ENCODE data around the gene HEATR1. TPM values are rescaled to one million over a fixed set of nuclear protein-coding genes. Genes with fewer than 3 reads are reported as not detected.
"Not testable (repeated sequence)": the region's sequence is repeated elsewhere in the genome, so short reads cannot be mapped to it uniquely, and the experiment has no call there.

Gene HEATR1
- total RNA-seq, 2 donors from 2014 or later, result 11.9 to 25.7 TPM

DNA sequence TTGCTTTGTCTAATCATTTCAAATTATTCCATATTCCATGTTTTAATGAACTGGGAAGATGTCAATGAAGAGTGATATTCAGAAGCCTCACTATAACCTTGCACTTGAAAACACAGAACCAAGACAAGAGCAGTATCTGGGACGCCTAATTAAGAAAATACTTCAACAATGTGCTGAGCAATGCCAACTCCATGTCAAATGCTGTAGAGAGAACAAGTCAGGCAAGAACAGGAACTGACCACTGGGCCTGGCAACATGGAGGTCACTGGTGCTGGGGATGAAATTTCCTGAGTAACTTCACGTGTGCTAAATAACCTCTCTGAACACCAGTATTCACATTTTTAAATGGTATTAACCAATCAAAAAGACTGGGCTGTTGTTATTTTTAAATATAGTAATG lies 22.8 kb downstream of the HEATR1 start:
- peaks cover 9 to 40% of the 10 kb centered on the region in 2 donors for H3K36me3 ChIP-seq (replicated peaks in 1 of 2; ENCODE audit: insufficient read depth in 1 of 2, low read depth in 2 of 2)
- H3K27ac ChIP-seq, result no peak overlapping the region
- ATAC-seq (no peak), DNase-seq (no peak)
- H3K4me3 ChIP-seq, result no peak overlapping the region
- intact Hi-C loops (cut with DNase I), result no loop called here
- no peaks in the 10 kb centered on the region for H3K4me1 ChIP-seq
- no peaks in the 10 kb centered on the region for H3K27me3 ChIP-seq
- TF ChIP-seq POLR2A (IDR thresholded peaks at IDR 0.05) (no peak), CTCF (IDR thresholded peaks at IDR 0.05) (no peak)
- 80 to 92% methylated on average over 2 of the region's 2 CpGs for WGBS, 2 donors
- no peaks in the 10 kb centered on the region for H3K9me3 ChIP-seq

DNA sequence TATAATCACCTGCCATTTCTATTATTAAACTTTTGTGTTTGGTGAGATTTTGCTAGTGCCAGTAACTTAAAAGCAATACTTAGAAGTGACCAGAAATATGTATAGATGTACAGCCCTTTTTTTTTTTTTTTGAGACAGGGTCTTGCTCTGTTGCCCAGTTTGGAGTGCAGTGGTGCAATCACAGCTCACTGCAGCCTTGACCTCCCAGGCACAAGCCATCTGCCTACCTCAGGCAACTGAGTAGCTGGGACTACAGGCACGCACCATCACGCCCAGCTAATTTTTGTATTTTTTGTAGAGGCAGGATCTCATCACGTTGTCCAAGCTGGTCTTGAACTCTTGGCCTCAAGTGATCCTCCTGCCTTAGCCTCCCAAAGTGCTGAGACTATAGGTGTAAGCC lies 23.9 kb downstream of the HEATR1 start:
- H3K9me3 ChIP-seq; ATAC-seq; H3K27me3 ChIP-seq; intact Hi-C loops (cut with DNase I); H3K27ac ChIP-seq; H3K4me1 ChIP-seq; H3K4me3 ChIP-seq; DNase-seq: not testable (repeated sequence)
- peaks cover 5 to 45% of the 10 kb centered on the region in 2 donors for H3K36me3 ChIP-seq (replicated peaks in 1 of 2; ENCODE audit: insufficient read depth in 1 of 2, low read depth in 2 of 2)
- 97 to 100% methylated on average over 3 of the region's 3 CpGs for WGBS, 2 donors

- Histone ChIP-seq H3K4me3 (no peak overlapping the region), H3K27me3 (no peaks in the 10 kb centered on the region), H3K4me1 (no peaks in the 10 kb centered on the region), H3K36me3 (replicated peaks in 1 of 2; ENCODE audit: insufficient read depth in 1 of 2, low read depth in 2 of 2) (peaks cover 0 to 34% of the 10 kb centered on the region in 2 donors), H3K27ac (no peak overlapping the region), H3K9me3 (no peaks in the 10 kb centered on the region)
- 71 to 84% methylated on average over 3 of the region's 3 CpGs for WGBS, 2 donors
- ATAC-seq, result no peak
- intact Hi-C loops (cut with DNase I), result no loop called here
- no peak for DNase-seq
- TF ChIP-seq CTCF (IDR thresholded peaks at IDR 0.05), result no peak
- no peak for TF ChIP-seq POLR2A (IDR thresholded peaks at IDR 0.05)
These were observed 25.7 kb downstream of the HEATR1 start for GRCh38 chr1:236578661-236579060.

DNA sequence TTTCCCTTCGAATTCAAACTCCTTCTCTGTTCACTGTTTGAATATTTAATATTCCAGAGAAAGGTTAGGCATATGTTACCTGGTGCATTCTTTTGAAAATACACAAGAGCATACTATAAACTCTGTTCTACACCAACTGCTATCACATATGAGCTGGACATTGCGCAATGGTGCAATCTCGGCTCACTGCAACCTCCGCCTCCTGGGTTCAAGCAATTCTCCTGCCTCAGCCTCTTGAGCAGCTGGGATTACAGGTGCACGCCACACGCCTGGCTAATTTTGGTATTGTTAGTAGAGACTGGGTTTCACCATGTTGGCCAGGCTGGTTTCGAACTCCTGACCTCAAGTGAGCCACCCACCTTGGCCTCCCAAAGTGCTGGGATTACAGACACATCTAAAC lies 27.3 kb downstream of the HEATR1 start:
- H3K9me3 ChIP-seq; DNase-seq; H3K4me1 ChIP-seq; H3K27ac ChIP-seq; intact Hi-C loops (cut with DNase I); ATAC-seq; H3K4me3 ChIP-seq; H3K27me3 ChIP-seq: not testable (repeated sequence)
- peaks cover 5 to 34% of the 10 kb centered on the region in 2 donors for H3K36me3 ChIP-seq (replicated peaks in 1 of 2; ENCODE audit: insufficient read depth in 1 of 2, low read depth in 2 of 2)
- 82 to 85% methylated on average over 7 of the region's 7 CpGs for WGBS, 2 donors

DNA sequence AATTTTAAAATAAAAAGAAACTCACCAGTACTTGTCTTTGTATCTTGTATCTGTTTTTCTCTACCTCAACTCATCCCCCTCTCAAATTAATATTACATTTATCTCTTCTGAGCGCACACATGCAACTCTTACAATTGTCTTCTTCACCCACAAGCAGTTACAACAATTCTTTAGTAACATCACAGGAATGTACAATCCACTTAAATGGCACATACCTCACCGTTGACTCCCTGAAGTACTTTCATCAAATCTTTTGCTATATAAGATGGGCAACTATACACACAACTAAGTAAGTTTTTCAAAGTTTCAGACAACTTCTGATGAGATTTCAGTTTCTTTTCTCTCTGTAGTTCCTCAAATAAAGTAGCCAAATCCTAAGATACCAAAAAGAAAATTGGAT lies 28.3 kb downstream of the HEATR1 start:
- H3K27me3 ChIP-seq, result no peaks in the 10 kb centered on the region
- TF ChIP-seq POLR2A (IDR thresholded peaks at IDR 0.05) (no peak), CTCF (IDR thresholded peaks at IDR 0.05) (no peak)

DNA sequence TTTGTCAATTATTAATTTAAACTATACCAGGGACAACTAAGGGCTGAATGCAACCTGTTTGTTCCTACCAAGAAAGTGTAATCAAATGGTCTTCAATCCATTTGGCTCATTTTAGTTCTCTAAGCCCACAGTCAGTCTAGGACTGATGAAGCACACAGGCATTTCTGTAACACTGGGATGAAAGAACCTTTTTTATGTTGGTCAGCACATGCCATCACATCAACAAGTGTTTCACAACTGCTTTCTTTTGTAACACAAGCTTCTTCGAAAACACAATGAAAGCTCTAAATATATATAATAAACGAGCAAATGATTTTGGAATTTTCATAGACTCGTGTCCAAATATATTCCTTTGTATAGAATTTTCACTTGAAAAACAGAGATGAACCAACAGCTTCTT lies 28.8 kb downstream of the HEATR1 start:
- peaks cover 12 to 36% of the 10 kb centered on the region in 2 donors for H3K36me3 ChIP-seq (replicated peaks in 1 of 2; ENCODE audit: insufficient read depth in 1 of 2, low read depth in 2 of 2)
- no peaks in the 10 kb centered on the region for H3K9me3 ChIP-seq
- no peak overlapping the region for H3K27ac ChIP-seq
- intact Hi-C loops (cut with DNase I), result no loop called here
- no peaks in the 10 kb centered on the region for H3K27me3 ChIP-seq
- TF ChIP-seq CTCF (IDR thresholded peaks at IDR 0.05) (no peak), POLR2A (IDR thresholded peaks at IDR 0.05) (no peak)
- no peak overlapping the region for H3K4me3 ChIP-seq
- DNase-seq (no peak), ATAC-seq (no peak)
- 83 to 85% methylated on average over 3 of the region's 3 CpGs for WGBS, 2 donors
- no peaks in the 10 kb centered on the region for H3K4me1 ChIP-seq

More for the DNA sequence above, 28.3 kb downstream of the HEATR1 start:
- H3K4me1 ChIP-seq, result no peaks in the 10 kb centered on the region
- intact Hi-C loops (cut with DNase I), result no loop called here
- ATAC-seq (no peak), DNase-seq (no peak)
- H3K4me3 ChIP-seq, result no peak overlapping the region
- no peaks in the 10 kb centered on the region for H3K9me3 ChIP-seq
- H3K36me3 ChIP-seq (replicated peaks in 1 of 2; ENCODE audit: insufficient read depth in 1 of 2, low read depth in 2 of 2), result peaks cover 11 to 34% of the 10 kb centered on the region in 2 donors
- WGBS, 2 donors, result 49 to 67% methylated on average over 2 of the region's 2 CpGs
- no peak overlapping the region for H3K27ac ChIP-seq
